Stimulated activated CD4-positive, alpha-beta T cell treated with anti-CD3 and anti-CD28 coated beads, Interleukin-1b, Interleukin-23, amount 100 ng/mL, for 1 hour (primary cell): ENCODE measurements around the gene IGFBP3.
"Not testable (repeated sequence)": the region's sequence is repeated elsewhere in the genome, so short reads cannot be mapped to it uniquely, and the experiment has no call there.

Experiments
- DNase-seq, 2 donors: peaks; one replicate each; pipeline ENCODE4 v3.0.0-alpha.2; 2020; ENCODE audit warnings: low read depth in 2 of 2

Gene IGFBP3, protein sequence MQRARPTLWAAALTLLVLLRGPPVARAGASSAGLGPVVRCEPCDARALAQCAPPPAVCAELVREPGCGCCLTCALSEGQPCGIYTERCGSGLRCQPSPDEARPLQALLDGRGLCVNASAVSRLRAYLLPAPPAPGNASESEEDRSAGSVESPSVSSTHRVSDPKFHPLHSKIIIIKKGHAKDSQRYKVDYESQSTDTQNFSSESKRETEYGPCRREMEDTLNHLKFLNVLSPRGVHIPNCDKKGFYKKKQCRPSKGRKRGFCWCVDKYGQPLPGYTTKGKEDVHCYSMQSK

DNA sequence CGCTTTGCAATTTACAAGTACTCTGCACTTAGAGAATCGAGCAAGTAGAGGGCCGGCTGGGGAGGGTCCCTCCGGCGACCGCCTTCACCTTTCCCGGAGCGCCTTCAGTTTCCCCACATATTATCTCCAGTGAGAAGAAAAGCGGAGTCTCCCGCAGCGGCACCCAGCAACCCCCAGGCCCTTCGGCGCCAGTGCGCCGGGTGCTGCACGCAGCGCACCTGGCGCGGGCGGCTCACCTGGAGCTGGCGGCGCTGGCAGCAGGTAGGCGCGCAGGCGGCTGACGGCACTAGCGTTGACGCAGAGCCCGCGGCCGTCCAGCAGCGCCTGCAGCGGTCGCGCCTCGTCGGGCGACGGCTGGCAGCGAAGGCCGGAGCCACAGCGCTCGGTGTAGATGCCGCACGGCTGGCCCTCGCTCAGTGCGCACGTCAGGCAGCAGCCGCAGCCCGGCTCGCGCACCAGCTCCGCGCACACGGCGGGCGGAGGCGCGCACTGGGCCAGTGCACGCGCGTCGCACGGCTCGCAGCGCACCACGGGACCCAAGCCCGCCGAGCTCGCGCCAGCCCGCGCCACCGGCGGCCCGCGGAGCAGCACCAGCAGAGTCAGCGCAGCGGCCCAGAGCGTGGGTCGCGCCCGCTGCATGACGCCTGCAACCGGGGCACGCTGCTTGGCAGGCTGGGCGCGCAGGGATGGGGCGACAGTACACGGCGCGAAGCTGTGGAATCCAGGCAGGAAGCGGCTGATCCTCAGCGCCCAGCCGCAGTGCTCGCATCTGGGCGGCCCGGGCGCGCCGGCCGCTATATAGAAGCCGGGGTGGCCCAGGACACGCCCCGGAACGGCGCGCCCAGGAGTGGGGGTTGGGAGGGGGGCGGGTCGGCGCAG, at the start of gene IGFBP3:
IGFBP3 (minus strand) TSS at position 771 of the 879 bp plus-strand sequence; CDS start at position 639, 132 bp downstream.
- no peak for DNase-seq

DNA sequence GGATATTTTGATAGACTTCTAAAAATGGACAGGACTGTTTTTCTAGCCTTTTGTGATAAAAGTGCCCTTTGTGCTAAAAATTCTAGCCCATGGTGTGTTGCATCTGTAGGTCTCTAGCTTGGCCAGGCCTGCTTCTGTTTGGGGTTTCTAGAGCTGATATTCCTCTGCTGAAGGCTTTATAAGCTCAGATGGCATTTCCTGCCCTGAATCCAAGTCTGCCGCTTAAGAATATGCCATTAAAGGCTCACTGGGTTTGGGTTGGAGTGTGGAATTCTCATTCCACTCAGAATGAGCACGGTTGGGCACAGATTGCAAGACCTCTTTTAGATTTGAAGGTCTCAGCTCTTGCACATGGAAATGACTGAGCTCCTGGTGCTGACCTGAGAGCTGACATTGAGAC, 49.4 kb upstream of the IGFBP3 start:
- DNase-seq, result no peak

DNA sequence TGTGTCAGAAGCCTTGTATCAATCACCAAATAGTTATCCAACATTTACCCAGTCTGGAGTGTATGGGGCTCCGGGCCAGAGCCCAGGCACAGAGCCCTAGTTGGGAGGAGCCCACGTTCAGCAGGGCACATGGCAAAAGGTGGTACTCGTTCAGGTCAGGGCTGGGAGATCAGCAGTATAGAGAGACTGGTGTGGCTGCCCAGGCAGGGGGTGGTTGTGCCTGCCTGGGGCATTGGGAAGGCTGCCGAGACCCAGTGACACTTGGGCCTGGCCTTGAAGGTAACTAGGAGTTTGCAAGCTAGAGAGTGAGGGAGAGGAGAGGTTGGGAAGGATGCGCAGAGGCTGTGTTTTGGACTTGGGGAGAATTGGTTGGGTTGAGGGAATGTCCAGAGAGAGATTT, 48.9 kb upstream of the IGFBP3 start:
- DNase-seq, result no peak

DNA sequence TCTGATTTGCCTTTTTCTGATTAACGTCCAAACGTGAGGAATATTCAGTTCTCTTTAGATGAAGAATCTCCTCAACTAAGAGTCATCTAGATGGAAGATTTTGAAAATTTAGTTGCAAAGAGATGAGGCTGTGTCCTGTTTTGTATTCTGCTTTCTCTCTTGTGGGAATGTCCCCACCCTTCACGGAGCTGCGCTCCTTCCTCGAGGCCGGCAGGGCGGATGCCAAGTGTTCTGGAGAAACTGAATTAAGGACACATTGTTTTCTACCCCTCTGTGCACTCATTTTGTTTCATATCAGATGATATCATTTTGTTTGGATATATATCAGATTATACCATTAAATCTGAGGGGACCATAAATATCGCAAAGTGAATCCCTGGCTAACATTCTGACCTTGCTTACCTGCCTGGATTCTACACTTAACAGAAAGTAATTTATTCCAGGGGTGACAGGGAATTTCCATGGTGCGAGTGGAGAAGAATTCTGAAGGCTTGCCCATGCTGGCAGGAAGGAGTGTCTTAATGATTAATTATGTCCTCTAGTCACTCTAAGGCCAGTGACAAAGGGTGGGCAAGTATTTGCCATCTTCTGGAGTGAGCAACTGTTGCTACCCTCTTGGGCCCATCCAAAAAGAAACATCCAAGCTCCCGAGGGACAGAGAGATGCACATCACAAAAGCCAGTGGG, 47.9 kb upstream of the IGFBP3 start:
- DNase-seq, result no peak

DNA sequence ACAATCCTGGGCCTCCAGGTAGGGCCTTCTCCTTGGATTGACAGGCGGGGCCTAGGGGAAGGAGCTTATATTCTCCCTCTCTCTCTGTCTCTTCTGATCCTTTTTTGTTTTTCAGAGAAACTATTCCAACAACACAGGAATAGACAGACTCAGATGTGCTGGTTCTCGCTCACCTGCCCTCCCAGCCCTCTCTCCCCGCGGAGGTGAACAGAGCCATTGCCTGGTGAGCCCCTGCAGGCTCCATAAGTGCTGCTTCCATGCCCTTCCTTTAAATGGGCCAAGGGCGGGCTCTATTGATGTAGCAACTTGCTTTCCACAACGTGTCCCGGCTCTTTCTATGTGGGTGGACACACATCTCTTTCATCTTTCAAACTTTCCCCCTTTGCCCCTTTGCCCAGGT, 47.2 kb upstream of the IGFBP3 start:
- DNase-seq, result no peak

DNA sequence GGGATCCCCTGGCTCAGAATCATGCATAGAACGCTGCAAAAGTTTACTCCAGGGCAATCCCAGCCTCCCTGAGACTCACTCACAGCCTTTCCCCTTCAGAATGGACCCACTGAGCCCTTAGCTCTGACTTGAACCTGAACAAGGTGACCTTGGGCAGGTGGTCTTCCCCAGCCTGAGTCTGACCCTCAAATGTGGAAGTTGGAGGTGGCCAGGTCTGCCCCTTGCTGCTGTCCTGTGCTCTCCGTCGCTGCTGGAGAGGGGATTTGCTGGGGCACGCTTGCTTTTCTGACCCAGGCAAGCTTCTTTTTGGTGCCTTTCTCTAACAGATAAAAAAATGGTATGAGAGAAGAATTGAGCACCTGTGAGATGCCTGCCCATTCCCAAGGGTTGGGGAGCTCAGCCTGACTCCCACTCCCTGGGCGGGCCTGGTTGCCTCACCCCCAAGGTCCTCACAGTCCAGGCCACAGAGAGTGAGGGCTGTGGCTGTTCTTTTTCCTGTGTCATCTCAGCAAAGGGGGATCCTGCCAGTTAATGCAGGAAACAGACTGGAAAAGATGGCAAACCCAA, 46.6 kb upstream of the IGFBP3 start:
- DNase-seq, result no peak

DNA sequence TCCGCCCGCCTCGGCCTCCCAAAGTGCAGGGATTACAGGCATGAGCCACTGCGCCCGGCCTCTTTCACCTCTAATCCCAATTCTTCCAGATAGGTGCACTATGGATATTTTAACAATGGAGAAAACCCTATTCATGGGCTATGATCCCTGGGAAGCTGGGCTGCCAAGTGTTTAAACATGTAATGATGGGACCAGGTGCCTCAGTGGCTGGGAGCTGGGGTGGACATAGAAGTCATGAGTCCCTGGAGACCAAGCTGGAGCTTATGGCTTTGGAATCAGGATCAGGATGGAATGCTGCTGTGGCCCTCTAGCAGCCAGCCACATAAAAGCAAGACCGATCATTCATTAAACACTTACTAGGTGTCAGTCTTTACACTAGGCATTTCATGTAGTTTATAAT, 41.8 kb upstream of the IGFBP3 start:
- DNase-seq, result no peak

DNA sequence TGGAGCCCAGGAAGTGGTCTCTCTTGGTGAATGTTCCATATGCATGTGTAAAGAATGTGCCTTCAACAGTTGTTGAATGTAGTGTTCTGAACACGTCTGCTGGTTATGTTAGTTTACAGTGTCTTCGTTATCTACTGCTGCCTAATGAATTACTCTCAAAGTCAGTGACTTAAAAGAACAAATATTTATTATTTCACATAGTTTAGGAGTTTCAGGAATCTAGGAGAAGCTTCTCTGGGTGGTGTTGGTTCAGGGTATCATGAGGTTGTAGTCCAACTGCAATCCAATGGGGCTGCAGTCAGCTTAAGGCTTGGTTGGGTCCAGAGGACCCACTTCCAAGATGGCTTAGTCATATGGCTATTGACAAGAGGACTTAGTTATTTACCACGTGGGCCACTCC, 36.6 kb upstream of the IGFBP3 start:
- no peak for DNase-seq

DNA sequence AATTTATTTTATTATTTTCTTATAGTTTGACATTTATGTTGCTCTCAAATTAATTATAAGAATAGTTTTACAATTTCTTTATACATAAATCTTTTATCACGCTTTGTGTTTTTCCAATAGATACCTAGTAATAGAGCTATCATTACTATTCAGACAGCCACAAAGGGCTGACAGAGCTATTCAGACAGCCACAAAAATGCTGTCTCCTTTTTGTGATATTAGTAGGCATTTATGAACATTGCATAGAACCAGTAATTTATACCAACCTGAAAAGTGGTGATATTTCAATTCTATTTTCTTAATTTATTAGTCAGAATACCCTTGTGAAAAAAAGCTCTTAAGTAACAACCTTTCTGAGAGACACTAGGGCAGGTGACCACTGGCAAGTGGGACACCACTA, 34.2 kb upstream of the IGFBP3 start:
- DNase-seq, result no peak

DNA sequence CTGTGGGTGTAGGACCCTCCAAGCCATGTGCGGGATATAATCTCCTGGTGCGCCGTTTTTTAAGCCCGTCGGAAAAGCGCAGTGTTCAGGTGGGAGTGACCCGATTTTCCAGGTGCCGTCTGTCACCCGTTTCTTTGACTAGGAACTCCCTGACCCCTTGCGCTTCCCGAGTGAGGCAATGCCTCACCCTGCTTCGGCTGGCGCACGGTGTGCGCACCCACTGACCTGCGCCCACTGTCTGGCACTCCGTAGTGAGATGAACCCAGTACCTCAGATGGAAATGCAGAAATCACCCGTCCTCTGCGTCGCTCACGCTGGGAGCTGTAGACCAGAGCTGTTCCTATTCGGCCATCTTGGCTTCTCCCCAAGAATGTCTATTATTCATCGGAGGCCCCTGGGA, 32.0 kb upstream of the IGFBP3 start:
- DNase-seq, result not testable (repeated sequence)

DNA sequence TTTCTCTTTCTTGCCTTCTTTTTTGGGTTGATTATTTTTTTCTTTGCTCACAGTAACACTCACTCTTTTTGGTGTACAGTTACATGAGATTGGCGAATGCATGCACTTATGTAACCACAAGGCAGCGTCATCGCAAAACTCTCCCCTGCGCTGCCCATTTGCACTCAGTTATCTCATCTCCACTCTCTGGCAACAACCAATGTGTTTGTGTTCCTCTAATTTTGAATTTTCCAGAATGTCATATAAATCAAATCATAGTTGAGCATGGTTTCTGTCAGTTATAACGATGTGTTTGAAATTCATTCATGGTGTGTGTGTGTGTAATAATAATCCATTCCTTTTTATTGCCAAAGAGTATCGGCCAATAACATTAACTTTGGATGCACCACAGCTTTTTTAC, 23.0 kb upstream of the IGFBP3 start:
- no peak for DNase-seq

DNA sequence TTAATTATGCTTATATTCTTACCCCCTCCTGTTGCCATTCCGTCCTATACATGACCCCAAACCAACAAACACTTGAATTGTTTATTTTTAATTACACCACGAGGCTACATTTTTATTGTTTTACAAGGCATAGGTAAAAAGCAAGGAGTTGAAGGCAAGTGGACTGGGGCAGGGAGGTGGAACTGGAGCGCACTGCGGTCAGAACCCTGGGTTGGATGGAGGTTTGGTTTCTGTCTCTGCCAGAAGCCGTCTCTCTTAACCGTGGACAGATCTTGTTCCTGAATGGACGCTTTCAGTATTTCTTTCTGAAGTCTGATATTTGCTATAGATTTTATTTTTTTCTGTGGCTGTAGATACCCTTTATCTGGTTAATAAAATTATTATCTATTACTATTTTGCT, 19.9 kb upstream of the IGFBP3 start:
- DNase-seq, result no peak

DNA sequence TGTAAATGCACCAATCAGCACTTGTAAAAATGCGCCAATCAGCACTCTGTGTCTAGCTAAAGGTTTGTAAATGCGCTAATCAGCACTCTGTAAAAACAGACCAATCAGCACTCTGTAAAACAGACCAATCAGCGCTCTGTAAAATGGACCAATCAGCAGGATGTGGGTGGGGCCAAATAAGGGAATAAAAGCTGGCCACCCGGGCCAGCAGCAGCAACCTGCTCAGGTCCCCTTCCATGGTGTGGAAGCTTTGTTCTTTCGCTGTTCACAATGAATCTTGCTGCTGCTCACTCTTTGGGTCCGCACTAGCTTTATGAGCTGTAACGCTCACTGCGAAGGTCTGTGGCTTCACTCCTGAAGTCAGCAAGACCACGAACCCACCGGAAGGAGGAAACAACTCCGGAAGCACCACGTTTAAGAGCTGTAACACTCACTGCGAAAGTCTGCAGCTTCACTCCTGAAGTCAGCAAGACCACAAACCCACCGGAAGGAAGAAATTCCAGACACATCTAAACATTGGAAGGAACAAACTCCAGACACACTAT, 19.2 kb upstream of the IGFBP3 start:
- not testable (repeated sequence) for DNase-seq

DNA sequence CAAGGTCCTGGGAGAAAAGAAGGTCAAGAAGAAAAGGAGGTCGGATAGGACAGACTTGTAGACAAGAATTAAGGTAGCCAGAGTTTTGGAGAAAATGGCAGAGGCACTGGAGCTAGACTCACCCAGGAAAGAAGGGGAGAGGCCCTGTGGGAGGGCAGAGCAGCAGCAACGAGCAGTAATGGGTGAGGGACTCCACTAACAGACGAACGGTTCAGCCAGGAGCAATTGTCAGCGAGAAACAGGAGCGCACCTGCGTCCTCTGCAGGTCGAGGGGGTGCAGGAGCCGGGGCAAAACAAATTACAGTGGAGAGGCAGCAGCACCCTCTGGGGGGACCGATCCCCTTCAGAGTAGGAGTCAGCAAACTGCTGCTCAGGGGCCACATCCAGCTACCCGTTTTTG, 18.5 kb upstream of the IGFBP3 start:
- no peak for DNase-seq

DNA sequence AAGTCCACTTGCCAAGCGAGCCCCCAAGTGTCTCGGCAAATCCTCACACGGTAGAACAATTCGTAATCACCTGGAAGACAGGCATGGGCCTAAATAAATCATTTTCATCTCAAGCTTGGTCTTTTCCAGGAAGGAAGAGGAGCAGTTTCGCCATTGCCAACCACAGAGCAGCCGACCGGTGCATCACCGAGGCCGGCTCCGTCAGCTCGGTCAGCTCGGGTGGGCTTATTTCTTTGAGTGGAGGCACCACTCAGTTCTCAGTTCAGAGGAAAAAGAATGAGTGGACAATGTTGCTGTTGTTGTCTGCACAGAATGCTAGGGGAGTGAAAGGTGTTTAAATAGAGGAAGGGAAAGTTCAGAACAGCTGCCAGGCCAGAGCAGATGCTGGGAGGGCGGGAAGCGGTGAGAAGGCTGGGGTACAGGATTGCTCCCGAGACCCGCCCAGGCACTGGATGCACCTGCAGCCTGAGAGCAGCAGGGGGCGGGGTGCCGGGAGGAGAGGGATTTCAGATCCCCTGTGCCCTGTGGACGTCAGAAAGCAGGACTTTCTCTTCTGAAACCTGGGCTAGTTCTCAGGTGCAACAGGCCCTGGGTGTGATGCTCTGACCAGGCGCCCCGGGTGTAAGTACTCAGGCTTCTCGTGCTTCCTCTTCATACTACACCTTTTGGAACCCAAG, 17.7 kb upstream of the IGFBP3 start:
- DNase-seq, result no peak

DNA sequence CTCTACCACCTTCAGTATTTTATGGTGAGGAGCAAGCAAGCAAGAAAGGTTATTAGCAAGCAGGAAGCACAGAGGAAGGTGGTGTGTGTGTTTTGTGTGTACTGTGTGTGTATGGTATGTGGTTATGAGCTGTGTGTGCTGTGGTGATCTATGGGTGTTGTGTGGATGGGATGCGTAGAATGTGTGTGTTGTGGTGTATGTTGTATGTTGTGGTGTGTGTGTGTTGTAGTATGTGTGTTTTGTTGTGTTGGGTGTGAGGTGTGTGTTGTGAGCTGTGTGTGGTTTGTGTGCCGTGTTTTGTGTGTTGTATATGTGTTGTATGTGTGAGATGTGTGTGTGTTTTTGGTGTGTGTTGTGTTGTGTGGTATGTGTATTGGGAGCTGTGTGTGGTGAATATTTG, 16.8 kb upstream of the IGFBP3 start:
- no peak for DNase-seq

DNA sequence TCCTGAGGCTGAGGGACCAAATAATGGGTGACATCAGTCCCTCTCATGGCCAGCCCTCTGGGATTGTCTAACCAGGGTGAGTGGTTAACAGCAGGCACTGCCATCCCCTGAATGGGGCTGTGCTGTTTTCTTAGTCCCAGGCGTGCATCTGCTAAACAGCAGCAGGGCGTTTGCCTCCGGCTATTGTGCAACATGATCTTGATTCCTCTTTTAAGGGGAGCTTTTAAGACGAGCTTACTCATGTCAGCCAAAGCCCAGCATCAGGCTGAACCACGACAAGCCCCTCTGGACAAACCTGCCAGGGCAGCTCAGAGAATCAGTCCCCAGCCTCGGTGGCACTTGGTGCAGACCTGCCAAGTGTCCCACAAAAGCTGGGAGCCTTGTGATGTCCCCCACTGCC, 16.2 kb upstream of the IGFBP3 start:
- no peak for DNase-seq

DNA sequence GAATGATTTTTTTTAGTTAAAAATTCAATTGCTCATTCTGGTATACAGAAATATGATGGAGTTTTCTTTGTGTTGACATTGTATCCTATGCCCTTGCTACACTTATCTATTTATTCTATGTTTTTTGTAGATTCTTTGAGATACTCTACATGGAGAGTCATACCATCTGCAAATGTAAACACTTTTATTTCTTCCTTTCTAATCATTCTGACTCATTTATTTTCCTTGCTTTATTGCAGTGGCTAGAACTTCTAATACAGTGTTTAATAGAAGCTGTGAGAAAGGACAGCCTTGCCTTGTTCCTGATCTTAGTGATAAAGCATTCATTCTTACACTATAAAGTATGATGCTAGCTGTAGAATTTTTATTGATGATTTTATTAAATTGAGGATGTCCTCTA, 9.9 kb upstream of the IGFBP3 start:
- DNase-seq, result no peak

DNA sequence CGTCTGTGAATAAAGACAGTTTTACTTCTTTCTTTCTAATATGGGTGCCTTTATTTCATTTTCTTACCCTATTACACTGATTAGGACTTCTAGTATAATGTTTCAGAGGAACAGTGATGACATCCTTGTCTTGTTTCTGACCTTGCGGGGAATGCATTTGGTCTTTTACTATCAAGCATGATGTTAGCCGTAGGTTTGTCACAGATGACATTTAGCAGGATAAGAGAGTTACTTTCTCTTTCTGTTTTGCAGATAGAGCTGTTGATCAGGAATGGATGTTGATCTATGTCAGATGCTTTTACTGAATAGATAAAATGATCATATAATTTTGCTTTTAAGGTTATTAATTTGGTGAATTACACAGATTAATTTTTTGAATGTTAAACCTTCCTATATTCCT, 6.6 kb upstream of the IGFBP3 start:
- no peak for DNase-seq

DNA sequence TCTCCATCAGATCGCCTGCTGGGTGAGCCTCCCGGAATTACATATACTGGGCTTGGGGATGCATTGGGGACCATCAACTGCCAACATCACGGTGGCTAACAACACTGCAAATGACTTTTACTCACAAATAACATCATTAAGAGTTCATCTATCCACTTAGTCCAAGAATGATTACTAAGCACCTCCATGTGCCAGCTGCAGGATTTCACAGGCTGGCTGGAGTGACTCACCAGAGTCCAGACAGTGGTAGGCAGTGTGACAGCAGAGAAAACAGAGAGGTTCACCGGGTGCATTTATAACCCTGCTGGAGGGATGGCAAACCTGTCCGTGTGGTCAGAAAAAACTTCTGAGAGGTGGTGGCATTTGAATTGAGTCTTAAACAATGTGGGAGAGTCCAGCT, 3.2 kb upstream of the IGFBP3 start:
- no peak for DNase-seq

DNA sequence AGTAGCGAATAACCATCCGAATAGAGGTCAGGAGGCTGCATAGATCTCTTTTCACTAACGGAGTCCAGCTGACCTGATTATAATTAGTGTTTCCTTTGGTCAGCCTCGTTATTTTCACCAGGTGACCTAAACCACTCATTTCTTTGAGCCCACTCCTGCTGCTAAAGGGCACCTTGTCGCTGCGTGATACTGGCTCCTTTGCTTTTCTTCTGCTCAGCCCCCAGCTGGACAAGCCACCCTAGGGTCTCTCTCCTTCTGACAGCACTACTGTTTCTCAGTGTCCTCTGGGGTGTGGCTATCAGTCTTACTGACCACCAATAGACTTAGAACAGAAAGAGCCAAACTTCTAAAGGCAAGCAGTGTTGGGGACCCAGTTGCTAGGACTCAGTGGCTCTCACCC, 2.7 kb upstream of the IGFBP3 start:
- DNase-seq, result no peak

DNA sequence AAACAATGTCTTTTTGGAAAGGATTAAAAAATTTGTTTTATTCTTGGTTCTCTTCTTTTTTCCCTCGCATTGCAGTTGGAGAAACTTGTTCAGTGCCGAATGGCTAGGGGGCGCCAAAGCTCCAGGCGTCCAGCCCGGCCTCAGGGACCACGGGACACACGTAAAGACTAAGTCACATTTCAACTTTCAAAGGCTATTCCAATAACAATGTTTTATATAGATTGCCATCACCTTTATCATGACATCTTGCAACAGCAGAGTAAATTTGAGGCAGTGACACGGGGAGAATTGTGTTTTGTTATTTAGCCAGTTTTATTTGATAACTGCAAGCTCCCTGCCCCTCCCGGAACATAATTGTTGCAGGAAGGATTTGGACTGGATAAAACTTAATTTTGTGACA, 2.2 kb upstream of the IGFBP3 start:
- DNase-seq, result no peak
